Mesothelial cell of epicardium (in vitro differentiated cells): ENCODE data around the gene POLE. TPM values are rescaled to one million over a fixed set of nuclear protein-coding genes. Genes with fewer than 3 reads are reported as not detected.

ENCODE experiments used
- DNase-seq, 2 experiments: peaks; one replicate each; pipeline ENCODE4 v3.0.0; 2021; ENCODE audit warnings: low spot score in 2 of 2; ENCODE audit not compliant: unreplicated experiment in 2 of 2
- H3K27ac Mint-ChIP-seq: 2 replicates; pipeline ENCODE4 v1.8.0; 2021; ENCODE audit warnings: mixed read lengths
- H3K27me3 Mint-ChIP-seq: 2 replicates; pipeline ENCODE4 v1.8.0; 2021; ENCODE audit warnings: low read depth, mixed read lengths
- H3K36me3 Mint-ChIP-seq: 2 replicates; pipeline ENCODE4 v1.8.0; 2021; ENCODE audit warnings: mixed read lengths
- H3K4me1 Mint-ChIP-seq: 2 replicates; pipeline ENCODE4 v1.8.0; 2021; ENCODE audit warnings: mixed read lengths
- H3K4me3 Mint-ChIP-seq: 2 replicates; pipeline ENCODE4 v1.8.0; 2021; ENCODE audit warnings: mild to moderate bottlenecking, moderate library complexity, mixed read lengths
- H3K9me3 Mint-ChIP-seq: 2 replicates; pipeline ENCODE4 v1.8.0; 2021; ENCODE audit warnings: mixed read lengths
- total RNA-seq: library from RNA; stranded (reverse); gene quantifications from 3 replicates; pipeline ENCODE4 v1.2.1, GENCODE V29; 2021
- TF ChIP-seq, protein P1 (sequence below): fragments of 200-600 bp; sonication (generic); IDR thresholded peaks from one replicate; pipeline ENCODE4 v1.5.0; 2021; ENCODE audit warnings: antibody characterized with exemption; ENCODE audit not compliant: unreplicated experiment

The POLE gene
- total RNA-seq, 1 donor from 2014 or later = 124 TPM

GRCh38 chr12:132578826-132579225, 108.3 kb downstream of the POLE start:
- Mint-ChIP-seq H3K4me1 (peaks cover 2% of the 10 kb centered on the region), H3K4me3 (no peak overlapping the region), H3K27ac (no peak overlapping the region), H3K9me3 (no peaks in the 10 kb centered on the region), H3K27me3 (peaks cover 20% of the 10 kb centered on the region), H3K36me3 (peaks cover 25% of the 10 kb centered on the region)
- no peak for DNase-seq
- TF ChIP-seq, protein P1, sequence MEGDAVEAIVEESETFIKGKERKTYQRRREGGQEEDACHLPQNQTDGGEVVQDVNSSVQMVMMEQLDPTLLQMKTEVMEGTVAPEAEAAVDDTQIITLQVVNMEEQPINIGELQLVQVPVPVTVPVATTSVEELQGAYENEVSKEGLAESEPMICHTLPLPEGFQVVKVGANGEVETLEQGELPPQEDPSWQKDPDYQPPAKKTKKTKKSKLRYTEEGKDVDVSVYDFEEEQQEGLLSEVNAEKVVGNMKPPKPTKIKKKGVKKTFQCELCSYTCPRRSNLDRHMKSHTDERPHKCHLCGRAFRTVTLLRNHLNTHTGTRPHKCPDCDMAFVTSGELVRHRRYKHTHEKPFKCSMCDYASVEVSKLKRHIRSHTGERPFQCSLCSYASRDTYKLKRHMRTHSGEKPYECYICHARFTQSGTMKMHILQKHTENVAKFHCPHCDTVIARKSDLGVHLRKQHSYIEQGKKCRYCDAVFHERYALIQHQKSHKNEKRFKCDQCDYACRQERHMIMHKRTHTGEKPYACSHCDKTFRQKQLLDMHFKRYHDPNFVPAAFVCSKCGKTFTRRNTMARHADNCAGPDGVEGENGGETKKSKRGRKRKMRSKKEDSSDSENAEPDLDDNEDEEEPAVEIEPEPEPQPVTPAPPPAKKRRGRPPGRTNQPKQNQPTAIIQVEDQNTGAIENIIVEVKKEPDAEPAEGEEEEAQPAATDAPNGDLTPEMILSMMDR = no peak

DNA sequence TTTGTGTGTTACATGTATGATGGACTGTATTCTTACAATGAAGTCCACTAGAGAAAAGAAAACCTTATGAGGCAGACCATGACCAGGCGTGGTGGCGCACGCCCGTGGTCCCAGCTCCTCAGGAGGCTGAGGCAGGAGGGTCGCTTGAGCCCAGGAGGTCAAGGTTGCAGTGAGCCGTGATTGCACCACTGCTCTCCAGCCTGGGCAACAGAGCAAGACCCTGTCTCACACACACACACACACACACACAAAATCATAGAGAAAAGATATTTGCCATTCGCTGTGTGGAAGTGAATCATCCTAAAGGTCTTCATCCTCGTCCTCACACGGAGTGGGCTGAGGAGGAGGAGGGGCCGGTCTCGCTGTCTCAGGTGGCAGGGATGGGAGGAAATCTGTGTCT, 109.0 kb downstream of the POLE start:
- H3K36me3 Mint-ChIP-seq = peaks cover 22% of the 10 kb centered on the region
- H3K27me3 Mint-ChIP-seq = peaks cover 17% of the 10 kb centered on the region
- no peaks in the 10 kb centered on the region for H3K4me1 Mint-ChIP-seq
- no peak for DNase-seq
- no peak overlapping the region for H3K27ac Mint-ChIP-seq
- no peaks in the 10 kb centered on the region for H3K9me3 Mint-ChIP-seq
- TF ChIP-seq, protein P1 = no peak
- no peak overlapping the region for H3K4me3 Mint-ChIP-seq

DNA sequence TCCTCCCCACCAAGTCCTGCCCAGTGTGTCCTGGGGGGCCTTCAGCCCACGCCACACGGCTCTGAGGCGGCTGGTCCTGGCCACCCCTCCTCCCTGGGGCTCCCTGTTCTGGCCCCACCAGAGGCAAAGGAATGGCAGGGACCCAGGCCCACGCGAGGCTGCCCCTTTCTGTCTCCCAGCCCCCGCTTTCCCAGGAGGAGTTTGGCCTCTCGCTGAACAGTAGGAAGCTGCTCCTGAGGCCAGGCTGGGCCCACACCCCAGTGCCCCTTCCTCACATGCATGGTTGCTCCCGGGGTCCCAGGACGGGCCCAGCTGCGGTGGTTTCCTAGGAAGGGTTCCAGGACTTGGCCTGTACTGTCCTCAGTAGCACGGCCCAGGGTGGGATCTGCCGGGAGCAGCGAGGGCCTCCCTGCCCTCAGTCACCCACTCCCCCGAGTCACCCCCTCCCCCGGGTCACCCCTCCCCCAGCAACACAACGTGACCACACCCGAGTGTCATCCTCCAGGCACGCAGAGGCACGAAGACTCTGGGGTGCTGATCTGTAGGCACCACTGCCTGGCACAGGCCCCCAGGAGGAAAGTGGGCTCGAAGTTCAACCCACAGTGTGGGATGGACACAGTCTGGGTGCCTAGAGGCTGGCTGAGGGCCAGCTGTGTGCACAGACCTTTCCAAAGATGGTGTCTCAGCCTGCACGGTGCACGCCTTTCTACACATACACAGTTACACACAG, 109.8 kb downstream of the POLE start:
- no peak overlapping the region for H3K4me3 Mint-ChIP-seq
- H3K36me3 Mint-ChIP-seq = peaks cover 22% of the 10 kb centered on the region
- DNase-seq = no peak
- no peaks in the 10 kb centered on the region for H3K9me3 Mint-ChIP-seq
- H3K27ac Mint-ChIP-seq = no peak overlapping the region
- no peaks in the 10 kb centered on the region for H3K4me1 Mint-ChIP-seq
- TF ChIP-seq, protein P1 = no peak
- peaks cover 14% of the 10 kb centered on the region for H3K27me3 Mint-ChIP-seq

GRCh38 chr12:132576701-132577100, 110.4 kb downstream of the POLE start:
- peaks cover 22% of the 10 kb centered on the region for H3K36me3 Mint-ChIP-seq
- H3K27me3 Mint-ChIP-seq = peaks cover 9% of the 10 kb centered on the region
- no peak overlapping the region for H3K4me3 Mint-ChIP-seq
- H3K9me3 Mint-ChIP-seq = no peaks in the 10 kb centered on the region
- DNase-seq = no peak
- no peak overlapping the region for H3K27ac Mint-ChIP-seq
- no peaks in the 10 kb centered on the region for H3K4me1 Mint-ChIP-seq
- TF ChIP-seq, protein P1 = no peak

- no peaks in the 10 kb centered on the region for H3K9me3 Mint-ChIP-seq
- peaks cover 20% of the 10 kb centered on the region for H3K36me3 Mint-ChIP-seq
- peaks cover 4% of the 10 kb centered on the region for H3K27me3 Mint-ChIP-seq
- no peak overlapping the region for H3K27ac Mint-ChIP-seq
- DNase-seq = no peak
- H3K4me3 Mint-ChIP-seq = no peak overlapping the region
- TF ChIP-seq, protein P1 = no peak
- no peaks in the 10 kb centered on the region for H3K4me1 Mint-ChIP-seq
Measured at GRCh38 chr12:132575661-132576060, 111.5 kb downstream of the POLE start.
